Umbilical cord (tissue), 2 donors: ENCODE measurements around the gene FZD4. TPM values are rescaled to one million over a fixed set of nuclear protein-coding genes. Genes with fewer than 3 reads are reported as not detected.
A peak's percentile ranks its signal among the peaks of the same experiment; 100 is the strongest.
"Not testable (repeated sequence)": the region's sequence is repeated elsewhere in the genome, so short reads cannot be mapped to it uniquely, and the experiment has no call there.

Source experiments
- DNase-seq: peaks from one replicate; pipeline ENCODE4 v3.0.0-alpha.2; 2015; ENCODE audit warnings: low spot score
- total RNA-seq: library from RNA; depleted of rRNA; stranded (reverse); fragments of >200 nt; gene quantifications from one replicate; pipeline ENCODE4 v1.2.3, GENCODE V29; 2014; ENCODE audit warnings: low replicate concordance; ENCODE audit not compliant: insufficient read depth

Gene FZD4
- 9.4 TPM for total RNA-seq

DNA sequence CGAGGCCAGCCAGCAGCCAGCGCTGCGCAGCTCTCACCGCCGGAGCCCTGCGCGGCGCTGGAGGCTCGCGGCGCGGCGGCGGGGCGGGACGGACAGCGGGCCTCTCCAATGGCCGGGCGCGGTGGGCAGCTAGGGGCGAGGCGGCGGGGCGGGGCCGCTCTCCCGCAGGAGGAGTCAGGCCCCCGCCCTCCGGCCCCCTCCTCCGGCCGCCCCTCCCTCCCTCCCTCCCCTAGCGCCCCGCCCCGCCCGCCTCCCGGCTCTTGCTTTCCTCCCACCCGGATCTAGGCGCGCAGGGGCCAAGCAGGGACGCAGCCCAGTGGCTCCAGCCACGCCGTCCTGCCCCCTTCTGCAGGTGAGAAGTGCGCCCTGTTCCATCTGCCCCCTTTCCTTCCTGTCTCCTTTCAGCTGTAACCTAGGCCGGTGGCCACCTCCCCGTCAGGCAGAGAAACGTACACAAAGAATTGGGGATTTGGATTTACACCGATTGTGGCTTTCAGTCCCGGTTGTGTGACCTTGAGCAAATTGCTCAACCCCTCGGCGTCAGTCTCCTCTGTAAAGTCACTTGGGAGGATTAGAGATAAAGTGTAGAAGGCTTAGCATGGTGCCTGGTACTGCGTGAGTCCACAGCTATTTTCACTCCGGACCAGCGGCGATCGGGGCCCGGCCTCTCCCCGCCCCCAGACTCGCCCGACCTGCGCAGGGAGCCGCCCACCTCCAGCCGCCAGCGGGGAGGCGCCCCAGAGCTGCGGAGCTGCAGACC, at the start of gene FZD4:
Gene FZD4 (minus strand): TSS at position 35 of the 760 bp plus-strand sequence. CDS start 310 bp downstream, outside the sequence.
- DNase-seq = peak; percentile 92

DNA sequence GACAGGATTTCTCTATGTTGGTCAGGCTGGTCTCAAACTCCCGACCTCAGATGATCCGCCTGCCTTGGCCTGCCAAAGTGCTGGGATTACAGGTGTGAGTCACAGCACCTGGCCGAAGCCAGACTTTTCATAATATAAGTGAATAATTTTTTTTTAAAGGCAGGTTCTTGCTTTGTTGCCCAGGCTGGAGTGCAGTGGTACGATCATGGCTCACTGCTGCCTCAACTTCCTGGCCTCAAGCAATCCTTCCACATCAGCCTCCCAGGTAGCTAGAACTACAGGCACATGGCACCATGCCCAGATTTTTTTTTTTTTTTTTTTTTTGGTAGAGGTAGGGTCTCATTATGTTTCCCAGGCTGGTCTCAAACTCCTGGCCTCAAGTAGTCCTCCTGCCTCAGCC, 49.1 kb upstream of the FZD4 start:
- not testable (repeated sequence) for DNase-seq

DNA sequence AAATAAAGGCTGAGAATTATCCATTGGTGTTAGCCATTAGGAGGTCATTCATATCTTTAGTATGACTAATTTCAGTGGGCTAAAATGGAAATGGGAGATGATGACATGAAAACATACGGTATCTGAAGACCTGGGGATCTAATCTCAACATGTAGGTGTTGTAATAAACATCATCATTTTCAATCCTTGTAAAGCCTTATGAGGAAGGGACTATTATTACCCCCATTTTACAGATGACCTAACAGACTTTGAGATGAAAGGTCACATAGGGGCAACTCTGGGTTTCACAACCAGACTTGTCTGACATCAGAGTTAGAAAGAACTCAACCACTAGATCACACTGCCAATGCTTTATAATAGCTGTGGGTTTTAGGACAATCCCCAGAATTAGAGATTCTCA, 47.7 kb upstream of the FZD4 start:
- DNase-seq = no peak

DNA sequence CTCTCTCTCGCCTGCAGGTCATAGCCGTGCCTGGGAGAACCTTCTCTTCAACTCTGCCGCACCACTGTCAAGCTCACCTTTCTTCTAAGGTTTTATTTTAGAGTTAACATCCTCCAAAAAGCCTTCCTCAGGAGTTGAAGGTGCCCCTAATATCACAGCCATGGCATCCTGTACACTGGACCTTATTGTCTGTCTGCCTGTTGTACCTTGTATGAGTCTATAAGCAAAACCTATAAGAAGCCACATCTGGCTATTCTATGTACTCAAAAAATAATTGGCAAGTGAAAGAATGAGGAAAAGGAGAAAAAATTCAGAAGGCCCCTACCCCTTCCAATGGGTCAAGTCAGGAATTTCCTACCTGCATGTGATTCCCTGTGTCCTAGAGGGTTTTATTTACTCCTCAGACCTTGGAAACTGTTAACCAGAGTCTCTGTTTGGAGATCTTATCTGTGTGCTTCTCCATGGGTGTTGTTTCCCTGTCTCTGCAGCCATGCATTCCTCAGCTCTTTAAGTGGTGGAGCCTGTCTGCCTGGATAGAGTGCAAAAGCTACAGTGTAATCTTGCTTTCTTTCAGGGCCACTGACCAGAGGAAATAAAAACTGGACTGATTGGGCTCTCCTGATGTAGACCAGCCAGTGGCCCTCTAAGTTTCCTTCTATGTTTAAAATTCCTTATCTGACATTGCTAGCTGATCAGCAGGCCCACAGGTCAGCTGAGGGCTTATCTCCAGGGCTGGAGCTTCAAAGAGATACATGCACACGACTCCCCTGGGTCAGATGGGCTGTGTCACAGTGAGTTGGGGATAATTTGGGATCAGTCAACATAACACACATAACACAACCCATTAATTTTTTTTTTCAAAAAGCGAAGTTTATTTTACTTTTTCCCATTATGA, 44.9 kb upstream of the FZD4 start:
- DNase-seq = peak; percentile 74

DNA sequence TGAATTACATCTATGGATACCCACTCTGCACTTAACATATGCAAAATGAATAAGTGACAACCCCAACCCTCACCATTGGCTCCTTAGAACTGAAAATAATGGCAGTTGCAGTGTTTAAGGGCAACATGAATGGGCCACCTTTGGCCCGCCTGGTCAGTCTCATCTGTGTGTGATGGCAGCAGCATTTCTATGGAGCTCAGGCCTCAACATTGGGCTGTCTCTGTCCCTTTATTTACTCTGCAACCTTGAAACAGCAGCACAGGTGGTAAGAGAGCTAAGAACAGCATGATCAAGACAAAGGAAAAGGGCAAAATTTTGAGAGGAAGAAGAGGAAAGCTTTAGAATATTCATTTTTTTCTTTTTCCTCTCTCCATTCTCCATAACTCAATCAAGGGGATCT, 44.2 kb upstream of the FZD4 start:
- DNase-seq = no peak

DNA sequence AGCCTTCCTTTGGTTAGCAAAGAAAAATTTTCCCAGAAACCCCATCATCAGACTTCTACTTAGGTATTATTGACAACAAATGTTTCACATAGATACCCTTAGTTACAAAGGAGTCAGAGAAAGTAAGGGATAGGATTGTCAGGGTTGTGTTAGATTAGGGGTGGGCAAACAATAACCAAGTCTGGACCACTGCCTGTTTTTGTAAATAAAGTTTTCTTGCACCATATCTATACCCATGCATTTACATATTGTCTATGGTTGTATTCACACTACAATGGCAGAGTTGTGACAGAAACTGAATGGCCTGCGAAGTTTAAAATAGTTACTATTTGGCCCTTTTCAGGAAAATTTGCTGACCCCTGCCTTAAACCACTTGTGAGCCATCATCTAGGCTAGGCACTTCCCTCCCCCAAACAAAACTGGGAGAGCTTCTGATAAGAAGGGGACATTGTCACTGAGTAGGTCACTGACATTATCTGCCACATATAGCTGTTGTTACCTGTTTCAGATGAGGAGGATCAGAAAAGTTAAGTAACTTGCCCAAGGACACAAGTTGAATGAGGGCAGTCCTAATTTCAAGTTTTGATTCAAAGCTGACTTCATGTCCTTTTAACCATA, 41.9 kb upstream of the FZD4 start:
- no peak for DNase-seq

DNA sequence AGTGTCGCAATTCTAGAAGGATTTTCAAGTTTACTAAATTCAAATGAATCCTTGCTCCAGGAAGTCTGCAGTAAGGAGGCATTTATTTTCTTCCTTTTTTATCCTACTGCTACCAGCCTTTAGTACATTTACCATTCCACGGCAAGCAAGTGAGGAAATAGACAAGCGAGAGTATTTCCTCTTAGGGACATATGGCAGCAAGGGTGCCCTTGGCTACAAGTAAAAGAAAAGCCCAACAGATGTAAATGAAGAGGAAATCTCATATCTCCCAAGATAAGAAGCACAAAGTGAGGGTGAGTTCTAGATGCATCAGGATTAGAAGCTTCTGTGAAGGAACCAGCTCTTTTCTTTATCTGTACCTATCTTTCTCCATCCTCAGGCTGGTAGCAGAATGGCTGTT, 37.8 kb upstream of the FZD4 start:
- DNase-seq = no peak

DNA sequence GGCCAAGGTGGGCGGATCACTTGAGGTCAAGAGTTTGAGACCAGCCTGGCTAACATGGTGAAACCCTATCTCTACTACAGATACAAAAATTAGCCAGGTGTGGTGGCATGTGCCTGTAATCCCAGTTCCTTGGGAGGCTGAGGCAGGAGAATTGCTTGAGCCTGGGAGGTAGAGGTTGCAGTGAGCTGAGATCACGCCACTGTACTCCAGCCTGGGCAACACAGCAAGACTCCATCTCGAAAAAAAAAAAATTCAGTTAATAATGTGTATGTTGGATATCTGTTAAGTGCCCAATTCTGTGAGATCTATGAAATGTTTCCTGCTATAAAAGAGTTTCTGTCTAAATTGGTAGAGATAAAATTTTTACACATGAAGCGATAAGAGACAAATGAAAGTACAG, 37.1 kb upstream of the FZD4 start:
- not testable (repeated sequence) for DNase-seq

DNA sequence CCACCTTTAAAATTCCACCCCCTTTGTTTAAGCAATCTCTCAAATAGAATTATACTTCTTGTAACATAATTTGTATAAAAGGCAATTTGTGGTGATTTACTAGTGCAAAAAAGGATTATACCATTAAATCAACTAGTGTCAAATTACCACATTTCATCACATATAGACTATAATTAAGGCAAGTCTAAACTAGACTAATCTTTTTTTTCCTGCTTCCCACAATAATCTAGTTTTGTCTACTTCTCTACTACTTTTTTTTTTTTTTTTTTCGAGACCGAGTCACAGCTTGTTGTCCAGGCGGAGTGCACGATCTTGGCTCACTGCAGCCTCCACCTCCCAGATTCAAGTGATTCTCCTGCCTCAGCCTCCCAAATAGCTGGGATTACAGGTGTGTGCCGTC, 36.1 kb upstream of the FZD4 start:
- DNase-seq = no peak

DNA sequence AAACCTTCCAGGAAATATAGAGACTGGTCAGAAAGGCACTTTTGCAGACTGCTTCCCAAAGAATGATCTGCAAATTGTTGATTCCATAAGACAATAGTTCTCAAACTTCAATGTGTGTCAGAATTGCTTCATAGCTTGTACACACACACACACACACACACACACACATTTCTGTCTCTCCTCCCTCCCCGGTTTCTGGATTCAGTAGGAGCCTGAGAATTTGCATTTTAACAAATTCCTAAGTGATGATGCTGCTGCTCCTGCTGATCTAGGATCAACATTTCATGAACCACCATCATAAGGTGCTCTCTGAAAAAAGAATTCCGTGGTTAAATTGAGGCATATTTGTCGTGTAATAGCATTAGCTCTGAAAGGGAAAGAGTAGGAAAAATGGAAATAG, 35.3 kb upstream of the FZD4 start:
- DNase-seq = peak; percentile 40

DNA sequence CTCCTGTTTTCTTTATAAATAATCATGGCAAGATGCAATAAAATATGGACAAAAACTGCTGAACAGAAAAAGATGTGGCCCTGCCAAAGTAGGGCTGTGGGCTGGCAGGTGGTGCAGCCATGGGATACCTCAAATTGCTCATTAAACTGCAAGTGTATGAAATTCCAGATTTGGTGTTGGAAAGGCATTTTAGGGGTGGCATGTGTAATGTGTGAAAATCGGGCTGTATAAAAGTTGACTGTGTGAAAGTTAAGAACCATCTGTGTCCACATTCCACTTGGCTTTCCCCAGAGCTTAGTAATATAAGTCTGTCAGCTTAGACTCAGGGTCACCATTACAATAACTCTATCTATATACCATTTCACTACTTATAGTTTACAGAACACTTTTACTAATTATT, 34.8 kb upstream of the FZD4 start:
- DNase-seq = no peak

DNA sequence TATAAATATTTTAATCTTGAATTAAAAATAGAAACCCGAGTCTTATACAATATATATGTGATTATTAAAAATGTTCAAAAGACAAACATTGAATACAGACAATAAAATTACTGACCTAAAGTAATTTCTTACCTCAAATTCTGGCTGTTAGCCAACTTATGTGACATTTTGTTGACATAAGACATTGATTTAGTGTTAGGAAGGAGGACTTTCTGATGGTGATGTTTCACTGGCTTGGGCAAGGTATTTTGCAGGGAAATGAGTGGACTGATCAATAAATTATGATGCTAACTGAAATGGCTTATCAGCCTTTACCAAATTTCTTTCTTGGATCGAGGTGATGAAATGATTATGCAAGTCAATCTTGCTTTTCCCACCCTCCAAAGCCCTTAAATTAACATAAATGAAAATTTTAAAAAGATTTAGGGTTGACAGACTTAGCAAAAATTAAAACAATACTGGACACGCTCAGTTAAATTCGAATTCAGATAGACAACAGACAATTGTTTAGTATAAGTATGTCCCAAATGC, 33.2 kb upstream of the FZD4 start:
- no peak for DNase-seq

DNA sequence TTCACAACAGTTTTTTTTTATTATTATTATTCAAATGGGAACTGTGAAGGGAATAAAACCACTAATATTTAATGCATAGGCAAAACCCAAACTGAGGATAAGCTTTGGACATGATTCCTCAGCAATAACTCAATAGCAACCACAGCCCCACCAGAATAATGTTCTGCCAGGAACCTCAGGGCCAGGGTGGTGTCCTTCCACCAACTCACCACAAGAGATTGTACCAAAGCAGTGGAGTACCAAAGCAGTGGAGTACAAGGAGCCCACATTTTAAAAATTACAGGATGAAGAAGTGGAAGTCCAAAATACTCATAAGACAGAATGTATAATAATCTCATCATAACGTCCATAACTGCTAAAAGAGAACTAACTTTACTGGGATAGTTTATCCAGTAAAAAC, 32.5 kb upstream of the FZD4 start:
- no peak for DNase-seq

DNA sequence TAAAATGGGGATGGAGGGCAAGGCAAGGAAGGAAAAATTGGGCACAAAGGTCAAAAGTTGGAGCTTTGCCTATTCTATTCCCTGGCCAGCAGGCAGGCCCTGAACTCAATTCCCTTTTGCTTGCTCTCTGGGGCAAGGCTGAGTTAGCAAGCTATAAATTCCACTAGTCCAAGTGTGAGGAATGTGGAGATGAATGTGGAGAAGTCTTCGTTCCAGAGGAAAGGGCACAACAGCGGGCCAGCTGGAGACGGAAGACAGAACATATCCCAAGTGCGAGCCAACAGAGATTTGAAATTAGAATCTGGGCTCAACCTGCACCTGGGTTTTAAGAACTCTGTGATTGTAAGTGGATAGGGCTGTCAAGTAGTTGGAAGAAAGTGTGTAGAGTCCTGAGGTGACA, 29.5 kb upstream of the FZD4 start:
- DNase-seq = no peak

DNA sequence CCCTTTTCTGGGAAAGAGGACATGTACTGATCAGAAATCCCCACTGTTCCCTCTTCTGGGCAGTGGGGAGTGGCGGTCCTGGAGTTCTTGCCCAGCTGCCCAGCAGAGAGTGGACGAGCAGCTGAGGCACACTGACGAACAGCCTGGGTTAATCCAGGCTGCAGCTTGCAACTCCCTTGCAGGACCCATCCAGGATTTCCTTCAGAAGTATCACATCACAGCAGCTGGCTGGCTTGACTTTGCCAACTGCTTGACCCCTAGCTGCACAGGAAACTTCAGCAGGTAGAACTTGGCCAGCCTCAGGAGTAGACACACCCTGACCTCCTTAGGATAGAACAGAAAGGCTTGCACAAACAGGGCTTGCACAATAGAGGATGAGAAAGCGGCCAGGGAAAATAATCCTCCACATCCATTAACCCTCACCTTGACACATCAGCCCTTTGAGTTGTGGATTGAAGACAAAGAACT, 27.9 kb upstream of the FZD4 start:
- no peak for DNase-seq

DNA sequence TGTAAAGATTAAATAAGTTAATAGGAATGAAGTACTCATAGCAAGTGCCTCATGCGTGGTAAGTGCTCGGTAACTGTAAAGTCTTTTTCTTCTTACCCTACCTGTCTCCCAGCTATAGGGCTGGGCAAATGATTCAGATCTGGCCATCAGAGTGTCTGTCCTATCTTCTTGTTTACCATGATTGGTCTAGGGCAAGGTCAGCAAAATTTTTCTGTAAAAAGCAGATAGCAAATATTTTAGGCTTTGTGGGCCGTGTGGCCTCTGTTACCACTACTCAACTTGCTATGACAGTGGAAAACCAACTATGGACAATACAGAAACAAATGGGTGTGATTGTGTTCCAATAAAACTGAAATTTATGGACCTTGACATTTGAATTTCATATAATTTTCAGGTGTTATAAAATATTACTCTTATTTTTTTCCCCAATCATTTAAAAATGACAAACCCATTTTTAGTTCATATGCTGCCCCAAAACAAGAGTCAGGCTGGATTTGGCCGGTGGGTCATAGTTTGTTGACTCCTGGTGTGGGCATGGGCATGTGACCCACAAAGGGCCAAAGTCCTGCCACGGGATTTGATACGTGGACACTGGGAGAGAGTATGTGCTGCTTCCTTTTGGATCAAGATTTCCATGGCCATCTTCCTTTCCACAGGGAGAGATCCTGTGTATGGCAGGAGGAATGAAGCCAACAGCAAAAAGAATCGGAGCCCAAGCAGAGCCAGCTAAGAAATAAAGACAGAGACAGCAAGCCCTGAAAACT, 26.8 kb upstream of the FZD4 start:
- DNase-seq = no peak

DNA sequence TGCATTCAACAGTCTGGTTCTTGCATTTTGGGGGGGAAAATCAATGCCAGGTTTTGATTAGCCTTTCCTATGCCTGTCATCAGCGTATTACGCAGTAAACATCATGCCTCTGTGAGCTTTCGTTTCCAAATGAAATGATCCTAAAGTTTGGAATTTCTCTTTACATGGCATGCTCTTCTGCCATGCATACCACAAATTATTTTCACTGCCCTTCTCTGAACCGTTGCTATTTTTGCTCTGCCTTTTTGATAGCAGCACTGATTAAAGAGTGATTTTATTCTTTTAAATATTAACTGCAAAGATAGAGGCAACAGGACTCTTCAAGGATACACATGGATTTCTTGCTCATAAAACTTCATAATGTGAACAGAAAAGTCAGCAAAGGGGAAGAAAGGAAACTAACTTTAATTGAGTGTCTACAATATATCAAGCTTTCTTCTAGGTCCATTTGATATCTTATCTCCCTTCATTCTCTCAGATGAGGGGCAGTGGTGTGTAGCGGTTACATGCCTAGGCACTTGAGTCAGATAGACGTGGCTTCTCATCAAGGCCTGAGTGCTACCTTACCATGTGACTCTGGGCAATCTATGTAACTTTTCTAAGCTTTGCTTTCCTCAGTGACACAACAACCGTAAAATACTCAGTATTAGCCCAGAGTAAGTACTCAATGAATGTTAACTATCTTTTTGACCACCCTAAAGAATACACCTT, 25.0 kb upstream of the FZD4 start:
- DNase-seq = no peak

DNA sequence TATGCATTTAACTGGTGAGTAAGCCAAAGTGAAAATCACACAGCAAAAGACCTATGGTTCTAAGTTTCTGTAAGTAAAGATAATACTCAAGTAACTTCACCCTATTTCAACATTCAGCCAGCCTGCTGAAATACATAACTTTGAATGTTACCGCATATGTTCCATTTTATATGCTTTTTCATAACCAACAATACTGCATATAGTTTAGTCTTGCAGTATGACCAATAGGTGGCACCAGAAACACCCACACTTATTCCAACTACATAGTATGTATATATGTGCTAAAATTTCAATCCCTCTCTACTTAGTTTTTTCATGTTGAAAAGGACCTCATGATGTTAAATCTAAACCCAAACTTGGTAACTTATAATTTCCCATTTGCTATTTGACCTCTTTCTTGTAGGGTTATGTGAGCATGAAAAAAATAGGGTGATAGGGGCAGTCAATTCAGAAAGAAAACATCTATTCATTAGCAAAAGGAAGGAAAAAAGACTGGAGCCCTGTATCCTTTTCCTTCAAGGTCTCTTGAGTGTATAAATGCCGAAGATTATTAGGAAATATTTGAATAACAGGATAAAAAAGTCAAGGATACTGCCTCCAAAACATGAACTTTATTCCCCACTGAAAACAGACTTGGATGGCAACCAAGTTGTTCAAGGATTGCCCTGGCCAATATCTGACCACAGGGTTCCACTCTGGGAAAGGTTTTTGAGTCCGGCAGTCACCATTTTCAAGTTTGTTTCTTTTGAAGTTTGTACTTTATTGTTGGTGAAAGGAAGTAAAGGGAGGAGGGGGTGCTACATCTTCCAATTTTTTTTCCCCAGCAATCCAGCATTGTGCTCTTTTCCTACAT, 23.8 kb upstream of the FZD4 start:
- DNase-seq = peak; percentile 63

DNA sequence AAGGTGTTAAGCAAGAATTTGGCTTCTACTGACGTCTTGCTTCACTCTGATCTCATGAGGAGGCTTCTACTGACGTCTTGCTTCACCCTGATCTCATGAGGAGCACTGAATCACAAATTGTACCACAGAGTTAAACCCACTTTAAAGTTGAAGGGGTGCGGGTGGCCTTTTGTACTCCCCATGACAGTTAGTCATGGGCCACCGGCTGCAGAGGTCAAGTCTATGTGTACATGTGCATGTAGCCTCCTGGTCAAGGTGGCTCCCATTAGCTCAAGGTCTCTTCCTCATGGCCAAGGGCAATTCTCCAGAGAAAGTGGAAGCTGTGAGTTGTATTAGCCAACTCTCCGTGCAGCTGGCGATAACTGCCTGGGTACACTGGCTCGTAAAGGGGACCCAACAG, 23.1 kb upstream of the FZD4 start:
- no peak for DNase-seq
